Myocyte (in vitro differentiated cells): ENCODE data around the gene PLPP1. TPM values are rescaled to one million over a fixed set of nuclear protein-coding genes. Genes with fewer than 3 reads are reported as not detected.
"Not testable (repeated sequence)": the region's sequence is repeated elsewhere in the genome, so short reads cannot be mapped to it uniquely, and the experiment has no call there.

Experiments
- DNase-seq: peaks from one replicate; pipeline ENCODE4 v3.0.0-alpha.2; 2012; ENCODE audit warnings: low read depth
- total RNA-seq: library from RNA; depleted of rRNA; stranded (reverse); fragments of >200 nt; gene quantifications from 2 replicates; pipeline ENCODE4 v1.2.3, GENCODE V29; 2014

Gene PLPP1
- total RNA-seq, 1 donor from 2014 or later = 154 TPM

GRCh38 chr5:55505711-55506110 lies 29.1 kb downstream of the PLPP1 start:
- DNase-seq = not testable (repeated sequence)

- DNase-seq = not testable (repeated sequence)
Measured at GRCh38 chr5:55503917-55504316, 30.8 kb downstream of the PLPP1 start.

- DNase-seq = no peak
Measured at GRCh38 chr5:55502759-55503158, 32.0 kb downstream of the PLPP1 start.

GRCh38 chr5:55498457-55498856 lies 36.3 kb downstream of the PLPP1 start:
- DNase-seq = no peak

- DNase-seq = peak; percentile 16
Measured at GRCh38 chr5:55497712-55498111, 37.1 kb downstream of the PLPP1 start.

GRCh38 chr5:55495216-55495615 lies 39.5 kb downstream of the PLPP1 start:
- DNase-seq = no peak

- DNase-seq = no peak
Measured at GRCh38 chr5:55492449-55492848, 42.3 kb downstream of the PLPP1 start.

GRCh38 chr5:55485073-55485472 lies 49.7 kb downstream of the PLPP1 start:
- DNase-seq = no peak

- no peak for DNase-seq
Measured at GRCh38 chr5:55484531-55484930, 50.2 kb downstream of the PLPP1 start.

GRCh38 chr5:55483885-55484284 lies 50.9 kb downstream of the PLPP1 start:
- DNase-seq = no peak

- peak; percentile 86 for DNase-seq
Measured at GRCh38 chr5:55481293-55481855, 53.4 kb downstream of the PLPP1 start.

- peak; percentile 34 for DNase-seq
Measured at GRCh38 chr5:55480781-55481180, 54.0 kb downstream of the PLPP1 start.

- no peak for DNase-seq
Measured at GRCh38 chr5:55472642-55473041, 62.1 kb downstream of the PLPP1 start.

GRCh38 chr5:55471468-55471867 lies 63.3 kb downstream of the PLPP1 start:
- no peak for DNase-seq

- DNase-seq = no peak
Measured at GRCh38 chr5:55470282-55470681, 64.5 kb downstream of the PLPP1 start.

GRCh38 chr5:55469839-55470238 lies 64.9 kb downstream of the PLPP1 start:
- no peak for DNase-seq

GRCh38 chr5:55467862-55468551 lies 66.8 kb downstream of the PLPP1 start:
- DNase-seq = peak; percentile 79

- no peak for DNase-seq
Measured at GRCh38 chr5:55463613-55464012, 71.2 kb downstream of the PLPP1 start.

- no peak for DNase-seq
Measured at GRCh38 chr5:55459572-55459971, 75.2 kb downstream of the PLPP1 start.

- no peak for DNase-seq
Measured at GRCh38 chr5:55456216-55456895, 78.4 kb downstream of the PLPP1 start.

GRCh38 chr5:55454282-55454681 lies 80.5 kb downstream of the PLPP1 start:
- DNase-seq = no peak

GRCh38 chr5:55453211-55453610 lies 81.6 kb downstream of the PLPP1 start:
- DNase-seq = no peak

- no peak for DNase-seq
Measured at GRCh38 chr5:55451976-55452375, 82.8 kb downstream of the PLPP1 start.
